B cell (primary cell): ENCODE data around the gene SKP2.

Experiments used
- EZH2 ChIP-seq: IDR thresholded peaks from 2 replicates; pipeline ENCODE4 v1.6.1; 2012; ENCODE audit warnings: borderline replicate concordance, low read depth, mild to moderate bottlenecking, moderate library complexity, low read length; ENCODE audit not compliant: insufficient read depth, poor library complexity, severe bottlenecking
- TF ChIP-seq, protein P1 (sequence below): fragments of 200-600 bp; IDR thresholded peaks from one replicate; pipeline ENCODE4 v1.8.0; 2022; ENCODE audit warnings: antibody characterized with exemption, mild to moderate bottlenecking

GRCh38 chr5:36178524-36178890 is 26.6 kb downstream of the SKP2 start:
- TF ChIP-seq EZH2: no peak
- TF ChIP-seq, protein P1, sequence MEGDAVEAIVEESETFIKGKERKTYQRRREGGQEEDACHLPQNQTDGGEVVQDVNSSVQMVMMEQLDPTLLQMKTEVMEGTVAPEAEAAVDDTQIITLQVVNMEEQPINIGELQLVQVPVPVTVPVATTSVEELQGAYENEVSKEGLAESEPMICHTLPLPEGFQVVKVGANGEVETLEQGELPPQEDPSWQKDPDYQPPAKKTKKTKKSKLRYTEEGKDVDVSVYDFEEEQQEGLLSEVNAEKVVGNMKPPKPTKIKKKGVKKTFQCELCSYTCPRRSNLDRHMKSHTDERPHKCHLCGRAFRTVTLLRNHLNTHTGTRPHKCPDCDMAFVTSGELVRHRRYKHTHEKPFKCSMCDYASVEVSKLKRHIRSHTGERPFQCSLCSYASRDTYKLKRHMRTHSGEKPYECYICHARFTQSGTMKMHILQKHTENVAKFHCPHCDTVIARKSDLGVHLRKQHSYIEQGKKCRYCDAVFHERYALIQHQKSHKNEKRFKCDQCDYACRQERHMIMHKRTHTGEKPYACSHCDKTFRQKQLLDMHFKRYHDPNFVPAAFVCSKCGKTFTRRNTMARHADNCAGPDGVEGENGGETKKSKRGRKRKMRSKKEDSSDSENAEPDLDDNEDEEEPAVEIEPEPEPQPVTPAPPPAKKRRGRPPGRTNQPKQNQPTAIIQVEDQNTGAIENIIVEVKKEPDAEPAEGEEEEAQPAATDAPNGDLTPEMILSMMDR: no peak
